Measurements from ENCODE around the gene CSDE1.

GRCh38 chr1:114728553-114728952 is 29.2 kb downstream of the CSDE1 start:
- TF ChIP-seq CTCF (IDR thresholded peaks at IDR 0.05; ENCODE audit: low read depth, low read length) (no peak), POLR2A (IDR thresholded peaks at IDR 0.05; ENCODE audit: extremely low read depth, insufficient read length) (no peak), MYC (IDR thresholded peaks at IDR 0.05; ENCODE audit: low read depth, low read length) (no peak)

Data from NB4 (cell line).